IPS-NIHi7 (cell line): ENCODE results near the gene NABP2.

ENCODE experiments used
- DNase-seq: peaks from one replicate; pipeline ENCODE4 v3.0.0; 2012; ENCODE audit warnings: mixed read lengths; ENCODE audit errors: extremely low spot score

The NABP2 gene

DNA sequence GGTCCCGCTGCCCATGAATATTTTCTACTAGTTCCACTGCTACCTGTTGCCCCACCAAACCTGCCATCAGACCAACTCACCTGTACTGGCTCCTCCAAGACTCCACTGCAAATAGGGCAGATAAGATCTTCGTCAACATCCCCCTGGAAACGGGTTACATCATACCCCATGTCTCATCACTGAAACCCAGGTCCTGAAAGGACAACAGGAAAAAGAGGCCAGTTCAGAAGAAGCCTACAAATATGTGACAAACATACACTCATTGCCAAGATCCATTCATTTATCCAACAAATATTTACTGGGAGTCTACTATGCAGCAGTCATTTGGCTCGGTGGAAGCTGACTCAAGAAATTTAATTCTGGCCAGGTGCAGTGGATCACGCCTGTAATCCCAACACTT lies 10.3 kb upstream of the NABP2 start:
- no peak for DNase-seq

DNA sequence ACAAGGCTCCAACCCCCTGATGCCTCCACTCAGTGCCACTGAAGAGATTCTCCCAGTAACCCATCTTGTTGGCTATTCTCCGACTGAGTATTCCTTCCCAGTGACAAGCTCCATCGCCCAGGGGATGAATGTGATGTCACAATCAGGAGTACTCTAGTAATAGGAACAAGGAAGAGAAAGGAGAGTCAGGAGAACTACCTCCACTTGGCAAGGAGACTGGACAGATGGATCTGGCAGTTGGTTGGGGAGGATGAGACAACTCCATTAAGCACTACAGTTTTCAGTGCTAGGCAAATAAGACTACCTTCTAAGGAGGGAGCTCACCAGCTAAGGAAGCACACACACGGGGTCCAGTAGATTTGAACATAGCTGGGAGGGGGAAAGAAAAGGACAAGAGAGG lies 7.7 kb upstream of the NABP2 start:
- no peak for DNase-seq

- DNase-seq, result no peak
Observed at GRCh38 chr12:56219840-56220239, 4.3 kb upstream of the NABP2 start.

DNA sequence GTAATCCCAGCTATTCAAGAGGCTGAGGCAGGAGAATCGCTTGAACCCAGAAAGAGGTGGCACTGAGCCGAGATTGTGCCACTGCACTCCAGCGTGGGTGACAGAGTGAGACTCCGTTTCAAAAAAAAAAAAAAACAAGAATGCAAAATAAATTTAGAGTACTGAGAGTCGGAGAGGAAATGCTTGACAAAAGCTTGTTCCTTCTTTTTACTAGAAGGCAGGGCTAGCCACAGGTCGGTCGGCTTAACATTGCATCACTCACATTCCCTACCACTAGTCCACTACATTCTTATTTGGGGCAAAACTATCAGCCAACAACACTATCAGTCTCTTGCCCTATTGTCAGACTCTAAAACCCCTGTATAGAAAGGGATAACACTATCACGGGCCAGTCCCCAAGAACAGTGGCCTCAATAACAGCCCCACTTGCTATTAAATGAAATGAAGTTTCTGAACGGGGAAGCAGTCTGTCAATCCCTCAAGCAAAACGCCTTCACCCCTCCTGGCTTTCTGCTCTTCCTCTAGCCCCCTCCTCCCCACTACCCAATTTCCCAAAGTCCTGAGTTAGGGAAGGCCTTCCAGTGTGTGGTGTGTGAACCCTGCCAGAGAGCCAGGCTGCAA lies 3.4 kb upstream of the NABP2 start:
- no peak for DNase-seq

GRCh38 chr12:56221232-56221756 lies 2.8 kb upstream of the NABP2 start:
- peak; percentile 76 for DNase-seq

- DNase-seq, result peak; percentile 97
Observed at GRCh38 chr12:56221757-56222530, 2.2 kb upstream of the NABP2 start, which contains the start of gene RNF41. Gene RNF41 (minus strand): TSS chr12:56221922. CDS start chr12:56214047, 7,875 bp downstream.

DNA sequence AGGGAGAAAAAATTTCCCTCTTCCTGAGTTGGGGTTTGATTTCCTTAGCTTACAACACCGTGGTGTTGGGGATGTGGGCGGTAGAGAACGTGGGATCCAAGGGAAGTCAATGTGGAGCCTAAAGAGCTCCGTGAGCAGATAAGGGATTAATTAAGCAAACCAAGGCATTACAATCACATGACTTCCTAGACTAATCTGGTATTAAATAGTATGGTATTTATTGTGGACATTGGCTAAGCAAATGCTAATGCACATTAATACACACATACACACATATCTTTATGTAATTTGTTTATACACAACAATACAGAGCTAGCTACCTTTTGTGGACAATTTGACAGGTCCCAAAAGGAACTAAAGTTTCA lies 1.6 kb upstream of the NABP2 start:
- DNase-seq, result no peak

DNA sequence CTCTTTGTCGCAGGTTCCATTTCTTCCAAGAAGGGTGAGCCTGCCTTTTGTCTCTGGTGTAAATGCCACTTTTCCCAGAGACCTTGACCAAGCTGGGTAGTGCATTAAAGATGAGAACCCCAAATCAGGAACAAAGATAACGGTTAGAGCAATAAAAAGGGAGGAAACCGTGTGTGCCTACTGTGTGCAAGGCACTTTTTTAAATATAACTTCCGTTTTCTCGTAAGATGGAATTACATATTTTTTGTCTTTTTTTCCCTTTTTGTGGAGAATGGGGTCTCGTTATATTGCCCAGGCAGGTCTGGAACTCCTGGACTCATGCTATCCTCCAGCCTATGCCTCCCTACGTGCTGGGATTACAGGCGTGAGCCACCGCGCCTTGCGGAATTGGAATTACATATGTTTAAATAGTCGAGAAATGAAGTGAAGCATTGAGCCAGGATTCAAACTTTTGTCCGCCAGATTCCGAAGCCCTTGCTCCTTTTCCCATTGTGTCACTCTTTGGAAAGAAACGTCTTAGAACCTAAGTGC lies 506 bp upstream of the NABP2 start:
- no peak for DNase-seq

DNA sequence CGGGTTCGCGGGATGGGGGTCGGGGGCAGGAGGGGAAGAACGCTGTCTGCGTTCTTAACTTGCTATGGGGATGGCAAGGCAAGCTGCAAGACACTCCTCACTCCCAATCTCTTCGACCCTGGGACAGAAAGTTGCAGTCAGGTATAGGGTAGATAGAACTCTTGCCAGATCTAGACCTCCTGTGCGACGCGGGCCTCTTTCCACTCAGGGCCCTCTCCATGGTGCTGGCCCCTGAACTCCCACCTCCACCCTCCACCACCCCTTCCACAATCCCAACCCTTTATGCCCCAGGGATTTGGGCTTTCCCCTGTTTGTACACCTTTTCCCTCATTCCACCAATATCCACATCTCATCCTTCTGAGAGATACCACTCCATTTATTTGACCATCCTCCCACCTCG lies 812 bp downstream of the NABP2 start:
- DNase-seq, result no peak

GRCh38 chr12:56229082-56229481 lies 4.9 kb downstream of the NABP2 start:
- DNase-seq, result no peak

DNA sequence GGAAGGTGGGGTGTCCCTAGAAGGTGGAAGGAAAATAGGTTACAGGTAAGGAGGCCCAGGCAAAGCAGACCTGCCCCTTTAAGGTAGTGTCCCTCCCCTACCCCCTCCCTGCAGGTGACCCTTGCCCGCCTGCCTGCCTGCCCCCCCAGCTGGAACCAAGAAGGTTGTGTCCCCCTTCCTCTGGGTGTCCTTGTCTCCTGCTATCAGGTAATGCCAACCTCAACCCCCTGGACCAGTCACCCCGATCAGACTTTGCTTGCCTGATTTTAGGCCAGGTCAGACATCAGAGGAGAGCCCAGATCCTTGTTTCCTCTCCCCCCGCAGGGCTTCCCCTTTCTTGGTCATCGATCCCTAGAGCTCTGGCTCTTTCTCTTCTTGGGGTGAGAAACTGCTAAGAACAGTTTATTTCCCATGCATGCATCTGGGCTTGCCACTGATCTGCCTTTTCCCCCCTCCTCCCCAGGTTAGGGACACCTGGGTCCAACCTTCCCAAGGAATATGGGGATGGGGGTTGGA lies 5.8 kb downstream of the NABP2 start, which contains the start of gene SLC39A5:
TSS of gene SLC39A5 (plus strand) at position 136 of the 516 bp plus-strand sequence. CDS start 1,224 bp downstream, outside the sequence.
- DNase-seq, result no peak

GRCh38 chr12:56230432-56231183 lies 6.5 kb downstream of the NABP2 start:
- DNase-seq, result no peak

- DNase-seq, result no peak
Observed at GRCh38 chr12:56231184-56231582, 7.0 kb downstream of the NABP2 start.

DNA sequence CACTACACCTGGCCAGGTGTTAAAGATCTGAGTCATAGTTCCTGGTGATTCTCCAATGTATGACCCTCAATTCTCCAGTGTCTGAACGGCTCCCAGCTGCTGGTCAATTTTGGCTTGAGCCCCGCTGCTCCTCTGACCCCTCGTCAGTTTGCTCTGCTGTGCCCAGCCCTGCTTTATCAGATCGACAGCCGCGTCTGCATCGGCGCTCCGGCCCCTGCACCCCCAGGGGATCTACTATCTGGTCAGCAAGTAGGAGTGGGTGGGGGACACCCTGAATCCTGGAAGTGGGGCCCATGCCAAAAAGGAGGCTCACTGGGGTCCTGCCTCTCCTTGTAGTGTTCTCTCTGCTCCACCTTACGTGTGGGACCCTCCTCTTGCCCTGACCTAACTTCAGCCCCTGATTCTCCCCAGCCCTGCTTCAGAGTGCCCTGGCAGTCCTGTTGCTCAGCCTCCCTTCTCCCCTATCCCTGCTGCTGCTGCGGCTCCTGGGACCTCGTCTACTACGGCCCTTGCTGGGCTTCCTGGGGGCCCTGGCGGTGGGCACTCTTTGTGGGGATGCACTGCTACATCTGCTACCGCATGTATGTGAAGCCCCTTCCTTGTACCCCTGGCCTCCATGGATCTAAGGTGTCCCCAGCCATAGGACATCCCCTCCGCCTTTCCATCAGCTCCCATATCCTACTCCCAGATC lies 10.7 kb downstream of the NABP2 start:
- DNase-seq, result no peak

- DNase-seq, result no peak
Observed at GRCh38 chr12:56236091-56236490, 11.9 kb downstream of the NABP2 start.

DNA sequence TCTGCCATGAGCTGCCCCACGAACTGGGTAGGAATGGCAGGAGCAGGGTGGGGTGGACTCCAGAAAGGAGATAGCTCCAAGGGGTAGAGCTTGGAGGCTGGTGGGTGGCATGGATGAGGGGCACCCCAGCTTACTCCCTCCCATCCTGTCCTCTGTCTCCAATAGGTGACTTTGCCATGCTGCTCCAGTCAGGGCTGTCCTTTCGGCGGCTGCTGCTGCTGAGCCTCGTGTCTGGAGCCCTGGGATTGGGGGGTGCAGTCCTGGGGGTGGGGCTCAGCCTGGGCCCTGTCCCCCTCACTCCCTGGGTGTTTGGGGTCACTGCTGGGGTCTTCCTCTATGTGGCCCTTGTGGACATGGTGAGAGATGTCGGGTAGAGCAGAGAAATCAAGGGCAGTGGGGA lies 12.8 kb downstream of the NABP2 start:
- DNase-seq, result no peak

DNA sequence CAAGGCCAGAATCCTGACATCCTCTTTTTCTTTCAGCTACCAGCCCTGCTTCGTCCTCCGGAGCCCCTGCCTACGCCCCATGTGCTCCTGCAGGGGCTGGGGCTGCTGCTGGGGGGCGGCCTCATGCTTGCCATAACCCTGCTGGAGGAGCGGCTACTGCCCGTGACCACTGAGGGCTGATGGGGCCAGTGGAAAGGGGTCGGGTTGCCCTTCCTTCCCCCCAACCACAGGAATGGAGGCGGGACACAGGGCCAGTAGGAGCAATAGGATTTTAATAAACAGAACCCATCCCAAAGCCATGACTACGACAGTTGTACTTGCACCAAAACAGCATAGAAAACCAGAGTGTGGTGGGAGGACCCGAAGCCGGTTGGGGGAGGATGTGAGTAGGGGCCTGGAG lies 13.4 kb downstream of the NABP2 start:
- DNase-seq, result no peak

GRCh38 chr12:56241424-56242303 lies 17.5 kb downstream of the NABP2 start:
- DNase-seq, result no peak

GRCh38 chr12:56242986-56243385 lies 18.8 kb downstream of the NABP2 start:
- DNase-seq, result no peak

DNA sequence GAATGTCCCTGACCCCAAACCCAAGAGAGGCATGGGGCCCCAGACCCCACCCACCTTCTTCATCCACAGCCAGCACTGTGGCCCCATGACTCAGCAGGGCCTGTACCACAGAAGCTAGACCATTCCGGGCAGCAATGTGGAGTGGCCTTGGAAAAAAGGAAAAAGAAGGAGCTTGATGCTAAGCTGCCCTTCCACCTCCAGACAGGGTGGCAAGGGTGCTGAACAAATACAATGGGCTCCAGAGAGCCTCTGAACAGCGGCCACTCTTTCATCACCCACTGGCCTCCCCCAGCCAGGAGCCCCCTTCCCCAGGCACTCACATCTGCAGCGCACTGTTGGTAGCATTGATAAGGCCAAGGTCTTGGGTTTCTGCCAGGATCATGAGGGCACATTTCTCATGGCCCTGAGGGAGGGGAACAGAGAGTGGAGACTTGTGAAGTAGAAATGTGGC lies 19.6 kb downstream of the NABP2 start:
- DNase-seq, result no peak
